Measurements from ENCODE around the gene IRS1.
A peak's percentile ranks its signal among the peaks of the same experiment; 100 is the strongest.

Gene IRS1

DNA sequence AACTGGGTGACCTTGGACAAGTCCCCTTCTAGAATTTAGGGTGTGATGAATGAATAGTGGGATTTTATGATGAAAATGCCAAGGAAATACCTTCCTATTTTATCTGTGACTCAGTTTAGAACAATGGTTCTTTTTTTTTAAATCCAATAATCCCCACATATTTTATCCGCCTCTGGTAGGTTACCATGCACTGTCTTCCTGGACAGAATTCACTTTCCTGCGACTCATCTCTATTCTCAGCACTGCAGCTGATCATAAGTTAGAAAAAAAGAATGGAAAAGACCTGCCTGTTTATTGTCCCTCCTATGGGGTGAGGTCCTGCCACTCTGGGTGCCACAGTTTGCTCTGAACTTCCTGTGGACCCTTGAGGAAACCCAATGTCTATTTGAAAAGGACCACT is 73.1 kb downstream of the IRS1 start:
- TF ChIP-seq CTCF (conservative IDR thresholded peaks at IDR 0.05; ENCODE audit: control insufficient read depth, insufficient read depth, low read depth, low read length), result no peak
- no peak overlapping the region for H3K4me3 ChIP-seq (ENCODE audit: control insufficient read depth, low read depth, low read length)
- peak; percentile 33 for DNase-seq (ENCODE audit: low read depth)

DNA sequence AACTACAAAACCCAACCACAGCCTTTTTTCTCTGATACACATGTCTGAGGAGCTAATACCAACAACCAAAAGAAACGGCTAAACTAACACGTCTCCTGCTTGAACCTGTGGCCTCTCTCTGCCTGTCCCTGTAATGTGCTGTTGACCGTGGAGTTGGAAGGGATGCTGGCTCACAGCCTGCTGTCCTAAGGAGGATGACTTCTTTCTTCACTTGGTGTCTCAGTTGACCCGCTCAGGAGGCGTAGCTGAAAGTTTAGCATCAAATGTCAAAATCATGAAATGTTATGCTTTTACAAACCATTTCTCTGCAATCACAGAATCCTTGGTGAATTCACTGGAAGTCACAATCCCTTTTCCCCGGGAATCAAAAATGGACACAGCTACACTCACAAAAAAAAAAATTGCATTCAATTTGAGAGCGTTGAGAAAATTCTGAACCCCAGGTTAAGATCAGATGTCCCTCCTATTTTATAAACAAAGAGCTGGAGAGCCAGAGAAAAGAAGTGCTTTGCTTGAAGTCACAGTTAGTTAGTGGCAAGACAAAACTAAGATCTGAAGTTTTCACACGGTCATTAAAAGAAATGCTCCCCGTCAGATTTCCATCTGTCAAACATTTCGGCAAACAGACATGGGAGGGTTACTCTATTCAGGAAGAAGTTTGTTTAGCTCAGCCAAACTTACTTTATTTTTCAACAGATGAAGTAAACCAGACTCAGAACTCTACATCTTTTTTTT is 74.3 kb downstream of the IRS1 start:
- peak; percentile 17 for DNase-seq (ENCODE audit: low read depth)
- no peak overlapping the region for H3K4me3 ChIP-seq (ENCODE audit: control insufficient read depth, low read depth, low read length)
- TF ChIP-seq CTCF (conservative IDR thresholded peaks at IDR 0.05; ENCODE audit: control insufficient read depth, insufficient read depth, low read depth, low read length), result no peak

GRCh38 chr2:226721541-226721940 is 78.1 kb downstream of the IRS1 start:
- no peak for TF ChIP-seq CTCF (conservative IDR thresholded peaks at IDR 0.05; ENCODE audit: control insufficient read depth, insufficient read depth, low read depth, low read length)
- DNase-seq (ENCODE audit: low read depth), result peak; percentile 79

GRCh38 chr2:226720948-226721347 is 78.7 kb downstream of the IRS1 start:
- no peak for TF ChIP-seq CTCF (conservative IDR thresholded peaks at IDR 0.05; ENCODE audit: control insufficient read depth, insufficient read depth, low read depth, low read length)
- no peak for DNase-seq (ENCODE audit: low read depth)

More at GRCh38 chr2:226721541-226721940, 78.1 kb downstream of the IRS1 start:
- no peak overlapping the region for H3K4me3 ChIP-seq (ENCODE audit: control insufficient read depth, low read depth, low read length)

DNA sequence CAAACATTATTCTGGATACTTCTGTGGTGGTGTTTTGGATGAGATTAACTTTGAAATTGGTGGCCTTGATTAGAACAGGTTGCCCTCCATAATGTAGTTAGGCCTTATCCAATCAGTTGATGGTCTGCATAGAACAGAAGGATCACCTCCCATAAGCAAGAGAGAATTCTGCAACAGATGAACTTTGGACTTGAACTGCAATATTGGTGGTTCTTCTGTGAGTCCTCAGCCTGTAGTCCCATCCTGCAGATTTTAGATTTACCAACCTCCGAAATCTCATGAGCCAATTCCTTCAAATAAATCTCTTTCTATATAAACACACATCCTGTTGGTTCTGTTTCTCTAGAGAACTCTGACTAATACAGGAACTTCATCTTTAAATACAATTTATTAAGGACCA is 81.9 kb downstream of the IRS1 start:
- H3K4me3 ChIP-seq (ENCODE audit: control insufficient read depth, low read depth, low read length), result no peak overlapping the region
- no peak for DNase-seq (ENCODE audit: low read depth)

More at GRCh38 chr2:226720948-226721347, 78.7 kb downstream of the IRS1 start:
- H3K4me3 ChIP-seq (ENCODE audit: control insufficient read depth, low read depth, low read length), result no peak overlapping the region

DNA sequence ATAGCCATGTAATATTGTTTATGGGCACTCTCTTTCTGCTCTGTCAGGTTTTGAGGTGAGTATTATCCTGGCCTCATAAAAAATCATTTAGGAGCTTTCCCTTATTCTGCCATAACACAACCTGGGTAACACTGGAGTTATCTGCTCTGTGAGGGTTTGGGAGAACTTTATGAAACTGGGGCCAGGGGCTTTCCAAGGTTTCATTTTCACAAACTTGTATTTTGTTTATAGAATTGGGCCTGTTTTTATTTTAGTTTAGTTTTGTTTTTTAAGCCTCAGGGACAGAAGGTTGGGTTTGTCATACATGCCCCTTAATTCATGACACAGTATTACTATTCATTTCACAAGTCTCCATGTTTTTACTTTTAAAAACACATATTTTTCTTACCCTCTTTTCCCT is 83.5 kb downstream of the IRS1 start:
- DNase-seq (ENCODE audit: low read depth), result no peak
- H3K4me3 ChIP-seq (ENCODE audit: control insufficient read depth, low read depth, low read length), result no peak overlapping the region
- TF ChIP-seq CTCF (conservative IDR thresholded peaks at IDR 0.05; ENCODE audit: control insufficient read depth, insufficient read depth, low read depth, low read length), result no peak

More for the DNA sequence above, 81.9 kb downstream of the IRS1 start:
- no peak for TF ChIP-seq CTCF (conservative IDR thresholded peaks at IDR 0.05; ENCODE audit: control insufficient read depth, insufficient read depth, low read depth, low read length)
